Retinal pigment epithelial cell (primary cell): ENCODE measurements around the gene TBCA.

Experiments
- DNase-seq: peaks from one replicate; pipeline ENCODE4 v3.0.0-alpha.2; 2010; ENCODE audit warnings: low read depth
- H3K4me3 ChIP-seq: 2 replicates; pipeline ENCODE4 v1.5.1; 2011; ENCODE audit warnings: mild to moderate bottlenecking, low read length, control low read depth, moderate library complexity
- TF ChIP-seq, protein P1 (sequence below): conservative IDR thresholded peaks from 2 replicates; pipeline ENCODE4 v1.5.1; 2011; ENCODE audit warnings: low read depth, low read length, control low read depth, inconsistent platforms

Gene TBCA

GRCh38 chr5:77662635-77663034, 113.5 kb downstream of the TBCA start:
- DNase-seq = no peak
- no peak overlapping the region for H3K4me3 ChIP-seq
- TF ChIP-seq, protein P1, sequence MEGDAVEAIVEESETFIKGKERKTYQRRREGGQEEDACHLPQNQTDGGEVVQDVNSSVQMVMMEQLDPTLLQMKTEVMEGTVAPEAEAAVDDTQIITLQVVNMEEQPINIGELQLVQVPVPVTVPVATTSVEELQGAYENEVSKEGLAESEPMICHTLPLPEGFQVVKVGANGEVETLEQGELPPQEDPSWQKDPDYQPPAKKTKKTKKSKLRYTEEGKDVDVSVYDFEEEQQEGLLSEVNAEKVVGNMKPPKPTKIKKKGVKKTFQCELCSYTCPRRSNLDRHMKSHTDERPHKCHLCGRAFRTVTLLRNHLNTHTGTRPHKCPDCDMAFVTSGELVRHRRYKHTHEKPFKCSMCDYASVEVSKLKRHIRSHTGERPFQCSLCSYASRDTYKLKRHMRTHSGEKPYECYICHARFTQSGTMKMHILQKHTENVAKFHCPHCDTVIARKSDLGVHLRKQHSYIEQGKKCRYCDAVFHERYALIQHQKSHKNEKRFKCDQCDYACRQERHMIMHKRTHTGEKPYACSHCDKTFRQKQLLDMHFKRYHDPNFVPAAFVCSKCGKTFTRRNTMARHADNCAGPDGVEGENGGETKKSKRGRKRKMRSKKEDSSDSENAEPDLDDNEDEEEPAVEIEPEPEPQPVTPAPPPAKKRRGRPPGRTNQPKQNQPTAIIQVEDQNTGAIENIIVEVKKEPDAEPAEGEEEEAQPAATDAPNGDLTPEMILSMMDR = no peak

DNA sequence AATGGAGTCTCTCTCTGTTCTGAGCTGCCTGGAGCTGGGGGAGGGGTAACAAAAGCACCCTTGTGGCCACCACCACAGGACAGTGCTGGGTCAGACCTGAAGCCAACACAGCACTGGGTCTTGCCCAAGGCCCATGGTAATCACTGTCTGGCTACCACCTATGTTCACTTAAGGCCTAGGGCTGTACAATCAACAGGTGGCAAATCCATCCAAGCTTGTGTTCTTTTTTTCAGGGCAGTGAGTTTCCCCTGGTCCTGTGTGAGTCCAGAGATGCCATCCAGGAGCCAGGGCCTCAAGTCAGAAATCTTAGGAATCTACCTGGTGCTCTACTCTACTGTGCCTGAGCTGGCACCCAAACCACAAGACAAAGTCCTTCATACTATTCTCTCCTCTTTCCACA, 117.5 kb downstream of the TBCA start:
- H3K4me3 ChIP-seq = no peak overlapping the region
- DNase-seq = no peak
- TF ChIP-seq, protein P1 = no peak

DNA sequence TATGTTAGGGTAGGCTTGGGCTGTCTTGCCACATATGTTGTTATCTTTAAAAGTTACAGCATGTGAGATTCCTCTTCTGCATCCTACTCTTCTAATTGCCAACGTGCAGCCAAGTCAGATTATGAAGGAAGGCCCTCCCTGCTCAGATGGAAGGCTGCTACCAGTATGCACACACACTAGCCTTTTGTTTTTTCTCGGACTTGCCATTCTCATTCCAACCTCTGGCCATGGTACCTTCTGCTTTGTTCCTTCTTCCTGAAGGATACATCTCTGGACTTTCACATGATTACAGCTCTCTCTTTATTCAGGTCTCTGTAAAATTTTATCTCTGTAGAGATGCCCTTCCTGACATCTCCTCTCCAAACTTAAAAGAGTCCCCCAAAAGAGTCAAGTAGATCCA, 124.8 kb downstream of the TBCA start:
- TF ChIP-seq, protein P1 = no peak
- H3K4me3 ChIP-seq = no peak overlapping the region
- no peak for DNase-seq

DNA sequence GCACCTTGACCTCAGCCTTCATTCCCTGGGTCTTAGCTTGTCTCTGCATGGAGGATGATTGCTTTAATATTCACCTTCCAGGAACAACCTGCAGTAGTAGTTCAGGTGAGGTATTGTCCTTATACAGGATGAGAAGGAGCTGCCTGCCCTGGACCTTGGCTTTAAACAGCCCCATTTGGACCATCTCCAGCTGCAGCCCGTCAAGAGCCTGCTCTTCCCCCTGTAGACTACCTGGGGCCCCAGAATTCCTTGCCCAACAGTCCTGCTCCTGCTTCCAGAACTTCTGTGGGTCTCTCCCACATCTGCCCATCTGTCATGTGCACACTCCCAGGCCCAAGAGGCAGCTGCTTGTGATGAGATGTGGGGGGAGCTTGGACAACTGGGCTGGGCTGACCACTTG, 125.5 kb downstream of the TBCA start:
- no peak for DNase-seq
- H3K4me3 ChIP-seq = no peak overlapping the region
- TF ChIP-seq, protein P1 = no peak

GRCh38 chr5:77649776-77650175, 126.4 kb downstream of the TBCA start:
- TF ChIP-seq, protein P1 = no peak
- no peak overlapping the region for H3K4me3 ChIP-seq
- DNase-seq = no peak

DNA sequence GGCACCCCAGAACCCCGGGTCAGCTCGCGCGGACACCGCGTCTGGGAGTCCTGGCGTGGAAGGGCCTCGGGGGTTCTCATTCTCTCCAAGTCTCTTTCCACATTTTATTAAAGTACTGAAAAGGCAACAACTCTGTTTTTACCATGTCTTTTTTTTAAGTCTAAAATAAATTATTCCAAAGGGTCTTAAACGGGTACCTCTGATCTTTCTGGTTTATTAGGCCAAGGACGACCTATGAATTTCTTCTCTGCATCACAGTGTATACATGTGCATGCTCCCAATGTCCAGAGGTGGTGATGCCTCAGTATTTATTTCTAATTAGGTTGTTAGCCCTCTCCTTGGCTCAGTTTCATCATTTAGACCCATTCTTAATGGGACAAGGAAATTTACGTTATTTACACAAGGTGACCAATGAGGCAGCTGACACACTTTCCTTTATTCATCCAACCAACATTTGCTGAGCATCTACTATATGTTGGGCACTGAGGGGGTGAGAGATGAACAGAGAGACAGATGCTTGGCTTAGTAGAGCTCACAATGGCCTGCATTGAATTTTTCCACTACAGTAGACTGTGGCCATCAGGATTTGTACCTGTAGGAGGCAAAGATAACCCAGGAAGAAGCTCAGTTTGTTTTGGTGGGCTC, 130.0 kb downstream of the TBCA start:
- TF ChIP-seq, protein P1 = no peak
- no peak for DNase-seq
- no peak overlapping the region for H3K4me3 ChIP-seq

GRCh38 chr5:77645158-77645994, 130.8 kb downstream of the TBCA start:
- no peak for DNase-seq
- H3K4me3 ChIP-seq = peak overlapping the region; percentile 23
- TF ChIP-seq, protein P1 = peak; percentile 48
